Measurements from ENCODE around the gene RAPGEF1. TPM values are rescaled to one million over a fixed set of nuclear protein-coding genes. Genes with fewer than 3 reads are reported as not detected.

The RAPGEF1 gene
- total and polyA plus RNA-seq, 12 donors: 39.6 to 135 (median 111) TPM

DNA sequence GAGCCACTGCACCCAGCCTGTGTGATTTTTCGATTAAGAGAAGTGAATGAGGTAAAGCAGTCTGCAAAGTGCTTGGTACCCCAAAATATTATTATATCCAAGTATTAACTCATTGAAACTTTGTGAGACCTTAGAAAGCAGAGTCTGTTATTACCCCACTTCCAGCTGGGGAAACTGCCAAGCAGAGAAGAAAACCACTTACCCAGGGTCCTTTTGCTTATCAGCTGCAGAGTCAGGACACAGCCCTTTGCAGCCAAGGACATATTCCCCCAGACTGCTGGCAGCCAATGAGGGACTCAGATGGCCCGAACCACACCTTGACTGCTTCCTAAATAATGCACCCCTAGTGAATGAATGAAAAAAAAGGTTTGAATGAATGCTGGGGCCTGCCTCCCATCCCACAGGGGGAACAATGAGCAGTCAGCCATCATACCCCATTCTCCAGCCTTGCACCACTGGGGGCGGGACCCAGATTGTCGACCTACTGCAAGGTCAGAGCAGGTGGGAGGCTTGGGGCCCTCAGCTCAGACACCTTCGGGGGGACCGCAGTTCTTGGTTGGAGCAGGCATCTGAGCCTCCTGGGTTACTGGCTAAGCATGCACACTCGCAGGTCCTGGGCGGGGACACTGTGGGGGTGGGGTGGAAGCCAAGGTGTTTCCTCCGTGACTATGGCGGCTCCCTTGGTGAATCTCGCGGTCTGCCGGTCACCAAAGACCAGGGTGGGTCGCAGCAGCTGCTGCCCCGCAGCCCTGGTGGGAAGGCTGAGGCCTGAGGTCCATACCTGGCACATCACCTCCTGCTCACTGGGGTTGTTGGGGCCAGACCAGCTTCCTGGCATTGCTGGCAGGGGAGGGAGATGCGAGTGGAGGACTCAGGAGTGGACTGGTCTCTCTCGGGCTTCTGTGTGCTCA lies 164.9 kb downstream of the RAPGEF1 start:
- no peak overlapping the region for H3K27ac ChIP-seq
- no peak for TF ChIP-seq CTCF (IDR thresholded peaks at IDR 0.05)
- H3K9me3 ChIP-seq: no peaks in the 10 kb centered on the region
- H3K4me3 ChIP-seq: no peak overlapping the region
- no peaks in the 10 kb centered on the region for H3K27me3 ChIP-seq
- peaks cover 0 to 21% (median 9%) of the 10 kb centered on the region in 9 donors for H3K4me1 ChIP-seq
- intact Hi-C loops (cut with DNase I): no loop called here
- WGBS, 2 donors: 81 to 87% methylated on average over 17 of the region's 17 CpGs
- DNase-seq (no peak), ATAC-seq (peak in 1 of 8 donors; percentile 29)
- peaks cover 0 to 99% (median 33%) of the 10 kb centered on the region in 9 donors for H3K36me3 ChIP-seq

DNA sequence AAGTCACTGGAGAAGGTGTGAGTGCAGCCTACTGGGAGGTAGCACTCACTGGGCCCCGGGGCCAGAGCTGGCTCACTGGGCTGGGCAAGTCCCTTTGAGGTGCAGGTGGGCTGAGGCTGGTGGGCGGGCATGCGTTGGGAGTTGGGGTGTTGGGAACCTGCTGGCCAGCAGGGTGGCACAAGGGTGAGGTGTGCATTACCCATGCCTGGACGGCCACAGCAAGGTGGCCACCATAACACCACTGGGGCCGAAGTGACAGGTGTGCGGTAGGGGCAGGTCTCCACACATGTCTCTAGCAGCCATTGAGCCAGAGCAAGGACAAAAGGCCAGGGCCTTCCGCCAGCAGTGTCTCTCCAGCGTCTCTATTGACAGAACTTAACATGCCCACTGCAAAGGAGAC lies 172.0 kb downstream of the RAPGEF1 start:
- H3K36me3 ChIP-seq: peaks cover 0 to 49% (median 10%) of the 10 kb centered on the region in 9 donors
- peak in 3 of 8 donors; percentile 14 to 49 (median 30) for ATAC-seq
- DNase-seq: no peak
- peaks cover 0 to 17% (median under 1%) of the 10 kb centered on the region in 11 donors for H3K9me3 ChIP-seq
- intact Hi-C loops (cut with DNase I): no loop called here
- H3K4me1 ChIP-seq: no peaks in the 10 kb centered on the region
- H3K4me3 ChIP-seq: no peak overlapping the region
- H3K27me3 ChIP-seq: no peaks in the 10 kb centered on the region
- no peak for TF ChIP-seq CTCF (IDR thresholded peaks at IDR 0.05)
- H3K27ac ChIP-seq: no peak overlapping the region
- 97 to 98% methylated on average over 8 of the region's 8 CpGs for WGBS, 2 donors

- H3K36me3 ChIP-seq: peaks cover 0 to 31% (median 10%) of the 10 kb centered on the region in 9 donors
- no peaks in the 10 kb centered on the region for H3K27me3 ChIP-seq
- H3K4me1 ChIP-seq: no peaks in the 10 kb centered on the region
- DNase-seq: no peak
- intact Hi-C loops (cut with DNase I): no loop called here
- H3K27ac ChIP-seq: no peak overlapping the region
- no peak for ATAC-seq
- no peak overlapping the region for H3K4me3 ChIP-seq
- no peak for TF ChIP-seq CTCF (IDR thresholded peaks at IDR 0.05)
- peaks cover 0 to 27% (median 5%) of the 10 kb centered on the region in 11 donors for H3K9me3 ChIP-seq
- 96 to 98% methylated on average over 3 of the region's 3 CpGs for WGBS, 2 donors
Measured at GRCh38 chr9:131566158-131566557, 173.7 kb downstream of the RAPGEF1 start.

DNA sequence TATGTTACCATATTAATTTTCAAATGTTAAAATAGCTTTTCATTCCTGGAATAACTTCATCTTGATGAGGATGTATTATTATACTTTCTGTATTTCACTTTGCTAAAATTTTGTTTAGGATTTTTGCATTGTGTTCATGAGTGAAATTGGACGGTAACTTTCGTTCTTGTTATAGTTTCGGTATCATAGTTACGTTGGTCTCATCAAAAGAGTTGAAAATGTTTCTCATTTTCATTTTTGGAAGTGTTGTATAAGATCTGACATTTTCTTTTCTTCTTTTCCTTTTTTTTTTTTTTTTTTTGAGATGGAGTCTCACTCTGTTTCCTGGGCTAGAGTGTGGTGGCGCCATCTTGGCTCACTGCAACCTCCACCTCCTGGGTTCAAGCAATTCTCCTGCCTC lies 174.5 kb downstream of the RAPGEF1 start:
- no peak for DNase-seq
- Histone ChIP-seq H3K4me1 (no peaks in the 10 kb centered on the region), H3K36me3 (peaks cover 0 to 25% (median 10%) of the 10 kb centered on the region in 9 donors), H3K27me3 (no peaks in the 10 kb centered on the region), H3K27ac (no peak overlapping the region), H3K9me3 (peaks cover 0 to 35% (median 5%) of the 10 kb centered on the region in 11 donors), H3K4me3 (no peak overlapping the region)
- intact Hi-C loops (cut with DNase I): no loop called here
- no peak for TF ChIP-seq CTCF (IDR thresholded peaks at IDR 0.05)
- ATAC-seq: no peak
- WGBS, 2 donors: 99% methylated on average over 5 of the region's 5 CpGs
